H1 (cell line): Measurements from ENCODE around the gene PRKN. TPM values are rescaled to one million over a fixed set of nuclear protein-coding genes. Genes with fewer than 3 reads are reported as not detected.

ENCODE experiments used
- CTCF ChIA-PET: fragments of 300-600 bp; sonication (Branson Sonifier 250); formaldehyde crosslinking; loops from one replicate; lab custom pipeline; 2021; ENCODE audit not compliant: partially characterized antibody; lab: Charles Lee
- POLR2A ChIA-PET: fragments of 300-600 bp; sonication (Branson Sonifier 250); formaldehyde crosslinking; loops from one replicate; lab custom pipeline; 2021; ENCODE audit warnings: inconsistent platforms; ENCODE audit not compliant: partially characterized antibody; lab: Charles Lee
- DNase-seq, 2 experiments: peaks; one replicate each; pipeline versions ENCODE4 v3.0.0 to v3.0.0-alpha.2; 2010 to 2022; ENCODE audit warnings: low spot score in 2 of 2, low read depth in 1 of 2, mixed read lengths in 1 of 2
- FAIRE-seq: peaks from 2 replicates; lab custom pipeline; 2011; peaks lifted over from hg19 to GRCh38; lab: Jason Lieb, UNC
- H2AFZ ChIP-seq: 2 replicates; pipeline ENCODE4 v1.8.1; 2012; ENCODE audit warnings: low read length, inconsistent platforms
- H2AK5ac ChIP-seq: 2 replicates; pipeline ENCODE4 v1.6.1; 2013; ENCODE audit warnings: low read depth, low read length
- H2BK120ac ChIP-seq: replicated peaks from 2 replicates; pipeline ENCODE3; 2013; ENCODE audit warnings: low read depth, low read length, inconsistent platforms
- H2BK12ac ChIP-seq: 2 replicates; pipeline ENCODE4 v1.6.1; 2013; ENCODE audit warnings: low read depth, low read length
- H2BK15ac ChIP-seq: 2 replicates; pipeline ENCODE4 v1.6.1; 2013; ENCODE audit warnings: low read length
- H2BK20ac ChIP-seq: 2 replicates; pipeline ENCODE4 v1.6.1; 2013; ENCODE audit warnings: low read length
- H2BK5ac ChIP-seq: 2 replicates; pipeline ENCODE4 v1.6.1; 2013; ENCODE audit warnings: low read depth, low read length
- H3K14ac ChIP-seq: 2 replicates; pipeline ENCODE4 v1.6.1; 2013; ENCODE audit warnings: inconsistent platforms; ENCODE audit not compliant: insufficient read length
- H3K18ac ChIP-seq: 2 replicates; pipeline ENCODE4 v1.6.1; 2013; ENCODE audit warnings: low read length; ENCODE audit errors: extremely low read depth
- H3K23ac ChIP-seq: 2 replicates; pipeline ENCODE4 v1.6.1; 2013; ENCODE audit warnings: inconsistent platforms; ENCODE audit not compliant: insufficient read length
- H3K23me2 ChIP-seq: 2 replicates; pipeline ENCODE4 v1.6.1; 2013; ENCODE audit warnings: low read depth, low read length
- H3K27ac ChIP-seq: 2 replicates; pipeline ENCODE4 v1.6.1; 2011; ENCODE audit warnings: low read depth, low read length, inconsistent platforms
- H3K27me3 ChIP-seq, 4 experiments: replicated peaks in 1 of 4; 1 replicate in 1 of 4; 2 replicates in 3 of 4; pipeline versions ENCODE4 v1.6.1 to v1.8.1; 2011 to 2013; ENCODE audit warnings: low read length in 3 of 4, mild to moderate bottlenecking in 3 of 4, inconsistent platforms in 2 of 4, mixed read lengths in 2 of 4, moderate library complexity in 1 of 4; ENCODE audit not compliant: control insufficient read depth in 3 of 4, insufficient read depth in 3 of 4; ENCODE audit errors: extremely low read depth in 1 of 4
- H3K36me3 ChIP-seq, 4 experiments: 2 replicates each; pipeline versions ENCODE4 v1.6.1 to v1.8.1; 2011 to 2013; ENCODE audit warnings: mild to moderate bottlenecking in 4 of 4, low read length in 3 of 4, moderate library complexity in 2 of 4, control low read depth in 1 of 4, inconsistent platforms in 1 of 4; ENCODE audit not compliant: insufficient read depth in 4 of 4, control insufficient read depth in 2 of 4
- H3K4ac ChIP-seq: replicated peaks from 2 replicates; pipeline ENCODE3; 2013; ENCODE audit warnings: low read length, low read depth, mixed read lengths, inconsistent platforms; ENCODE audit not compliant: insufficient read length
- H3K4me1 ChIP-seq, 4 experiments: replicated peaks in 1 of 4; 1 replicate in 1 of 4; 2 replicates in 3 of 4; pipeline versions ENCODE4 v1.6.1 to v1.8.1; 2011 to 2013; ENCODE audit warnings: low read length in 3 of 4, inconsistent platforms in 2 of 4, mixed read lengths in 1 of 4; ENCODE audit not compliant: insufficient read depth in 4 of 4, control insufficient read depth in 3 of 4
- H3K4me2 ChIP-seq, 2 experiments: 2 replicates each; pipeline versions ENCODE4 v1.6.1 to v1.8.1; 2011 to 2013; ENCODE audit warnings: low read depth in 2 of 2, low read length in 2 of 2, control low read depth in 1 of 2, inconsistent platforms in 1 of 2, mild to moderate bottlenecking in 1 of 2; ENCODE audit not compliant: insufficient read depth in 1 of 2
- H3K4me3 ChIP-seq, 4 experiments: fragments of 200-600, 300-600 bp in 1 of 4; sonication (generic), shearing (Covaris generic), sonication (Bioruptor Twin) in 1 of 4; 2 replicates each; pipeline versions ENCODE4 v1.5.1 to v1.8.1; 2011 to 2016; ENCODE audit warnings: low read length in 4 of 4, low read depth in 3 of 4, control low read depth in 2 of 4, inconsistent platforms in 2 of 4, mild to moderate bottlenecking in 2 of 4, mixed read lengths in 1 of 4, moderate library complexity in 1 of 4; ENCODE audit not compliant: insufficient read depth in 2 of 4; ENCODE audit errors: extremely low read depth in 1 of 4
- H3K56ac ChIP-seq: replicated peaks from 2 replicates; pipeline ENCODE3; 2013; ENCODE audit warnings: low read depth, mild to moderate bottlenecking, mixed read lengths, low read length, inconsistent platforms; ENCODE audit not compliant: insufficient read length
- H3K79me1 ChIP-seq: 2 replicates; pipeline ENCODE4 v1.6.1; 2013; ENCODE audit warnings: low read depth, low read length, control low read depth
- H3K79me2 ChIP-seq, 2 experiments: 2 replicates each; pipeline versions ENCODE4 v1.6.1 to v1.8.1; 2012 to 2013; ENCODE audit warnings: low read length in 2 of 2, mild to moderate bottlenecking in 2 of 2, inconsistent platforms in 1 of 2; ENCODE audit not compliant: insufficient read depth in 2 of 2, control insufficient read depth in 1 of 2
- H3K9ac ChIP-seq, 4 experiments: replicated peaks in 1 of 4; 1 replicate in 1 of 4; 2 replicates in 3 of 4; pipeline versions ENCODE4 v1.6.1 to v1.8.1; 2011 to 2013; ENCODE audit warnings: low read depth in 3 of 4, low read length in 3 of 4, control low read depth in 2 of 4, mild to moderate bottlenecking in 2 of 4, moderate library complexity in 2 of 4, inconsistent platforms in 1 of 4; ENCODE audit errors: extremely low read depth in 1 of 4
- H3K9me3 ChIP-seq, 2 experiments: 2 replicates each; pipeline versions ENCODE4 v1.6.1 to v1.8.1; 2012 to 2013; ENCODE audit warnings: mild to moderate bottlenecking in 2 of 2, moderate library complexity in 2 of 2, control low read depth in 1 of 2, inconsistent platforms in 1 of 2, low read depth in 1 of 2, low read length in 1 of 2, mixed read lengths in 1 of 2; ENCODE audit not compliant: insufficient read depth in 2 of 2
- H4K20me1 ChIP-seq, 2 experiments: replicated peaks in 1 of 2; 2 replicates each; pipeline versions ENCODE3 to v1.8.1; 2011 to 2013; ENCODE audit warnings: inconsistent platforms in 2 of 2, low read length in 2 of 2, mild to moderate bottlenecking in 1 of 2; ENCODE audit not compliant: insufficient read depth in 2 of 2, control insufficient read depth in 1 of 2
- H4K5ac ChIP-seq: 2 replicates; pipeline ENCODE4 v1.6.1; 2013; ENCODE audit warnings: low read length, low read depth, mixed read lengths, inconsistent platforms; ENCODE audit not compliant: insufficient read length
- H4K8ac ChIP-seq: 2 replicates; pipeline ENCODE4 v1.8.0; 2013; ENCODE audit warnings: mild to moderate bottlenecking, moderate library complexity, low read length, inconsistent platforms; ENCODE audit not compliant: insufficient read depth; ENCODE audit errors: extremely low read depth
- H4K91ac ChIP-seq: replicated peaks from 2 replicates; pipeline ENCODE3; 2013; ENCODE audit warnings: low read length, mixed read lengths, inconsistent platforms; ENCODE audit not compliant: insufficient read length
- GABPA ChIP-seq: IDR thresholded peaks from 2 replicates; pipeline ENCODE4 v1.6.1; 2011; ENCODE audit warnings: mild to moderate bottlenecking, low read length, moderate library complexity, borderline replicate concordance; ENCODE audit not compliant: insufficient read depth
- PHF8 ChIP-seq: fragments of 200-600 bp; sonication (generic); conservative IDR thresholded peaks from 2 replicates; pipeline ENCODE4 v1.7.1; 2012; ENCODE audit warnings: low read depth, mild to moderate bottlenecking, inconsistent platforms, low read length, moderate library complexity
- SUZ12 ChIP-seq: fragments of 200-600 bp; sonication (generic); IDR thresholded peaks from 2 replicates; pipeline ENCODE4 v1.6.1; 2012; ENCODE audit warnings: mild to moderate bottlenecking, inconsistent platforms, low read length, moderate library complexity, mixed read lengths
- TEAD4 ChIP-seq: IDR thresholded peaks from 2 replicates; pipeline ENCODE4 v1.6.1; 2012; ENCODE audit warnings: low read depth, low read length, inconsistent platforms, mixed read lengths
- WGBS, 2 experiments: shearing (Covaris generic) in 1 of 2; methylation state at CpG; one replicate each; pipeline versions ENCODE4 v1.1.6 to v1.1.7; 2013 to 2015; ENCODE audit warnings: low lambda C conversion rate in 2 of 2, mixed read lengths in 2 of 2, inconsistent platforms in 1 of 2, low coverage in 1 of 2, missing lambda C conversion rate in 1 of 2; ENCODE audit not compliant: insufficient replicate concordance in 2 of 2, insufficient coverage in 1 of 2, insufficient read length in 1 of 2; ENCODE audit errors: extremely low coverage in 1 of 2, missing lambda C conversion rate in 1 of 2; 5-methylcytosine and 5-hydroxymethylcytosine counted together
- polyA plus RNA-seq, 7 experiments: library from polyadenylated mRNA; depleted of rRNA in 3 of 7; stranded (reverse) in 5 of 7; unstranded in 2 of 7; fragments of >200 nt in 5 of 7; fragments of 200-250 nt in 2 of 7; gene quantifications; 1 replicate in 5 of 7; 2 replicates in 1 of 7; 4 replicates in 1 of 7; pipeline versions ENCODE4 v1.2.1 to v1.2.3, GENCODE V29; 2011 to 2013; ENCODE audit warnings: missing spikeins in 2 of 7, mixed read lengths in 2 of 7
- total RNA-seq: library from RNA; stranded (reverse); fragmentation: NEBNext Ultra II Directional; extraction: Animal tissue kit (Norgen Biotek cat#: 25700); gene quantifications from 2 replicates; pipeline ENCODE4 v1.2.1, GENCODE V29; 2021

Gene PRKN
- total and polyA plus RNA-seq, 2 of the 8 experiments (the other 6 are each of a cell fraction or from before 2014, with no cell fraction given): 0.13 to 0.29 TPM

DNA sequence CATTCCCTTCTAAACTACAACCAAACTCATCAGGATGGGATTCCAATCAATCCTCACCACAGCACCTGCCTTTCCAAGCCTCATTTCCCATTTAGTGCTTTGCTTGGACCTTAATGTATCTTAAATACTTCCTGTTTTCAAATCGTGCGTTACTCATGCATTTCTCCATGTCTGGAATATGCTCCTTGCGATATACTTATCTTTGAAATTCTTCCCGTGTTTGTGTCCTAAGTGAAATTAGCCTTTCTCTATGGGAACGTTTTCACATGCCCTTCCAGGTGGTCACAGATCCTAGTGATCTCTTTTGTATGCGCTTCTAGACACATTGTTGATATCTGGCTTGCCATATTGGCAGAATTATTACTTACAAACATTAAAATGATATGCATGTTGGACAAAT lies 833.1 kb downstream of the PRKN start:
- no peaks in the 10 kb centered on the region for H3K9me3 ChIP-seq
- DNase-seq (no peak), FAIRE-seq (no peak)
- H3K4me3 ChIP-seq: no peak overlapping the region
- no peak overlapping the region for H3K9ac ChIP-seq
- peaks cover 5 to 13% (median 11%) of the 10 kb centered on the region in 4 experiments; a peak in 5 of 7 replicates for H3K4me1 ChIP-seq
- H3K36me3 ChIP-seq: no peaks in the 10 kb centered on the region
- H4K5ac ChIP-seq: no peak overlapping the region
- no peaks in the 10 kb centered on the region for H3K23me2 ChIP-seq
- no peak overlapping the region for H2BK20ac ChIP-seq
- ChIA-PET POLR2A (no interaction called here), CTCF (interaction anchor here (0.7 to 1.6 kb wide), 3 partner anchors 10 to 145 kb away, joined by 3 to 4 read pairs (median 3); no protein-coding TSS in a partner anchor)
- H3K23ac ChIP-seq: no peak overlapping the region
- TF ChIP-seq PHF8 (no peak), GABPA (no peak), TEAD4 (no peak), SUZ12 (no peak)
- H4K91ac ChIP-seq: no peak overlapping the region
- no peak overlapping the region for H2BK12ac ChIP-seq
- no peaks in the 10 kb centered on the region for H3K79me2 ChIP-seq
- no peak overlapping the region for H3K4me2 ChIP-seq
- no peak overlapping the region for H2AK5ac ChIP-seq
- H2AFZ ChIP-seq: no peak overlapping the region
- no peak overlapping the region for H2BK15ac ChIP-seq
- H3K27ac ChIP-seq: no peak overlapping the region
- no peak overlapping the region for H2BK5ac ChIP-seq
- H4K20me1 ChIP-seq: no peaks in the 10 kb centered on the region
- H4K8ac ChIP-seq: no peak overlapping the region
- no peak overlapping the region for H3K56ac ChIP-seq
- H3K18ac ChIP-seq: no peak overlapping the region
- H3K14ac ChIP-seq: no peak overlapping the region
- H3K27me3 ChIP-seq: peaks cover 0 to 5% (median 0%) of the 10 kb centered on the region in 4 experiments; a peak in 4 of 7 replicates
- no peak overlapping the region for H3K4ac ChIP-seq
- H3K79me1 ChIP-seq: no peaks in the 10 kb centered on the region
- WGBS, 2 experiments: 94% methylated on average over 6 of the region's 6 CpGs; no CpG with 5 or more reads in 1 of the 2 experiments
- H2BK120ac ChIP-seq: no peak overlapping the region
